ENCODE data around the gene FIGNL1. TPM values are rescaled to one million over a fixed set of nuclear protein-coding genes. Genes with fewer than 3 reads are reported as not detected.

The FIGNL1 gene
- total RNA-seq, 1 donor from 2014 or later: 12.4 TPM

GRCh38 chr7:50470250-50471163 lies 20.4 kb upstream of the FIGNL1 start:
- DNase-seq (ENCODE audit: low read depth) (no peak), FAIRE-seq (peak; percentile 43)
- no peak for TF ChIP-seq CTCF (IDR thresholded peaks at IDR 0.05; ENCODE audit: insufficient read depth, low read length, severe bottlenecking)
- no peak overlapping the region for H3K4me3 ChIP-seq (ENCODE audit: low read depth, low read length)
- H3K36me3 ChIP-seq (ENCODE audit: control insufficient read depth, insufficient read depth, low read length): no peaks in the 10 kb centered on the region
- peaks cover 2% of the 10 kb centered on the region for H3K27me3 ChIP-seq (ENCODE audit: control insufficient read depth, insufficient read depth, low read length)

- no peak overlapping the region for H3K4me3 ChIP-seq (ENCODE audit: low read depth, low read length)
- FAIRE-seq: no peak
- no peaks in the 10 kb centered on the region for H3K36me3 ChIP-seq (ENCODE audit: control insufficient read depth, insufficient read depth, low read length)
- no peaks in the 10 kb centered on the region for H3K27me3 ChIP-seq (ENCODE audit: control insufficient read depth, insufficient read depth, low read length)
- no peak for TF ChIP-seq CTCF (IDR thresholded peaks at IDR 0.05; ENCODE audit: insufficient read depth, low read length, severe bottlenecking)
- DNase-seq (ENCODE audit: low read depth): no peak
These were observed 19.0 kb upstream of the FIGNL1 start for GRCh38 chr7:50469181-50469580.

GRCh38 chr7:50467817-50468610 lies 17.9 kb upstream of the FIGNL1 start:
- peak; percentile 54 for DNase-seq (ENCODE audit: low read depth)
- TF ChIP-seq CTCF (IDR thresholded peaks at IDR 0.05; ENCODE audit: insufficient read depth, low read length, severe bottlenecking): peak; percentile 96
- Histone ChIP-seq H3K36me3 (ENCODE audit: control insufficient read depth, insufficient read depth, low read length) (no peaks in the 10 kb centered on the region), H3K27me3 (ENCODE audit: control insufficient read depth, insufficient read depth, low read length) (no peaks in the 10 kb centered on the region), H3K4me3 (ENCODE audit: low read depth, low read length) (no peak overlapping the region)
- peak; percentile 55 for FAIRE-seq

- FAIRE-seq (no peak), DNase-seq (ENCODE audit: low read depth) (no peak)
- TF ChIP-seq CTCF (IDR thresholded peaks at IDR 0.05; ENCODE audit: insufficient read depth, low read length, severe bottlenecking): no peak
- Histone ChIP-seq H3K4me3 (ENCODE audit: low read depth, low read length) (no peak overlapping the region), H3K27me3 (ENCODE audit: control insufficient read depth, insufficient read depth, low read length) (no peaks in the 10 kb centered on the region), H3K36me3 (ENCODE audit: control insufficient read depth, insufficient read depth, low read length) (no peaks in the 10 kb centered on the region)
These were observed 16.9 kb upstream of the FIGNL1 start for GRCh38 chr7:50466815-50467585.

- Histone ChIP-seq H3K4me3 (ENCODE audit: low read depth, low read length) (no peak overlapping the region), H3K27me3 (ENCODE audit: control insufficient read depth, insufficient read depth, low read length) (no peaks in the 10 kb centered on the region), H3K36me3 (ENCODE audit: control insufficient read depth, insufficient read depth, low read length) (no peaks in the 10 kb centered on the region)
- no peak for FAIRE-seq
- DNase-seq (ENCODE audit: low read depth): no peak
- TF ChIP-seq CTCF (IDR thresholded peaks at IDR 0.05; ENCODE audit: insufficient read depth, low read length, severe bottlenecking): no peak
These were observed 12.9 kb upstream of the FIGNL1 start for GRCh38 chr7:50463035-50463434.

Measured in bronchial epithelial cell (primary cell).